Inflammatory macrophage (primary cell): ENCODE measurements around the gene GNAQ.
"Not testable (repeated sequence)": the region's sequence is repeated elsewhere in the genome, so short reads cannot be mapped to it uniquely, and the experiment has no call there.

Experiments
- DNase-seq, 2 donors: peaks; one replicate each; pipeline ENCODE4 v3.0.0-alpha.2; 2020 to 2022

GNAQ gene

GRCh38 chr9:77899679-77900354 is 131.8 kb downstream of the GNAQ start:
- DNase-seq = no peak

- no peak for DNase-seq
Observed at GRCh38 chr9:77898864-77899263, 132.7 kb downstream of the GNAQ start.

GRCh38 chr9:77896938-77897667 is 134.5 kb downstream of the GNAQ start:
- DNase-seq = no peak

- DNase-seq = no peak
Observed at GRCh38 chr9:77896269-77896937, 135.2 kb downstream of the GNAQ start.

GRCh38 chr9:77893706-77894105 is 137.9 kb downstream of the GNAQ start:
- no peak for DNase-seq

- no peak for DNase-seq
Observed at GRCh38 chr9:77892955-77893514, 138.6 kb downstream of the GNAQ start.

- DNase-seq = no peak
Observed at GRCh38 chr9:77892171-77892570, 139.4 kb downstream of the GNAQ start.

GRCh38 chr9:77891128-77891800 is 140.3 kb downstream of the GNAQ start:
- DNase-seq = no peak

- DNase-seq = no peak
Observed at GRCh38 chr9:77887662-77888061, 143.9 kb downstream of the GNAQ start.

- no peak for DNase-seq
Observed at GRCh38 chr9:77885104-77885672, 146.4 kb downstream of the GNAQ start.

GRCh38 chr9:77883846-77884771 is 147.5 kb downstream of the GNAQ start:
- DNase-seq = no peak

- DNase-seq = no peak
Observed at GRCh38 chr9:77883133-77883532, 148.5 kb downstream of the GNAQ start.

- no peak for DNase-seq
Observed at GRCh38 chr9:77882294-77882693, 149.3 kb downstream of the GNAQ start.

- not testable (repeated sequence) for DNase-seq
Observed at GRCh38 chr9:77881634-77882033, 150.0 kb downstream of the GNAQ start.

- DNase-seq = no peak
Observed at GRCh38 chr9:77881111-77881510, 150.5 kb downstream of the GNAQ start.

GRCh38 chr9:77879437-77879943 is 152.1 kb downstream of the GNAQ start:
- peak in 1 of 2 donors; percentile 7 for DNase-seq

GRCh38 chr9:77878793-77879192 is 152.8 kb downstream of the GNAQ start:
- DNase-seq = peak; percentile 13 to 27

GRCh38 chr9:77877976-77878375 is 153.6 kb downstream of the GNAQ start:
- DNase-seq = no peak

- no peak for DNase-seq
Observed at GRCh38 chr9:77876590-77876989, 155.0 kb downstream of the GNAQ start.

GRCh38 chr9:77876091-77876490 is 155.5 kb downstream of the GNAQ start:
- DNase-seq = no peak

- DNase-seq = no peak
Observed at GRCh38 chr9:77872863-77873262, 158.7 kb downstream of the GNAQ start.
